Fibroblast of lung (primary cell): ENCODE measurements around the gene ATP9B. TPM values are rescaled to one million over a fixed set of nuclear protein-coding genes. Genes with fewer than 3 reads are reported as not detected.

Source experiments
- DNase-seq, 2 donors: peaks; one replicate each; pipeline versions ENCODE4 v3.0.0 to v3.0.0-alpha.2; 2010; ENCODE audit warnings: low read depth in 2 of 2
- H2AFZ ChIP-seq: 2 replicates; pipeline ENCODE4 v1.5.1; 2012; ENCODE audit warnings: low read length, control low read depth, inconsistent platforms
- H3K27ac ChIP-seq: 2 replicates; pipeline ENCODE4 v1.5.1; 2011; ENCODE audit warnings: low read length, control low read depth; ENCODE audit not compliant: insufficient read depth
- H3K27me3 ChIP-seq: 2 replicates; pipeline ENCODE4 v1.5.1; 2011; ENCODE audit warnings: mild to moderate bottlenecking, low read length; ENCODE audit not compliant: control insufficient read depth, insufficient read depth
- H3K36me3 ChIP-seq: 2 replicates; pipeline ENCODE4 v1.5.1; 2011; ENCODE audit warnings: low read length; ENCODE audit not compliant: control insufficient read depth, insufficient read depth
- H3K4me1 ChIP-seq: 2 replicates; pipeline ENCODE4 v1.5.1; 2011; ENCODE audit warnings: low read length; ENCODE audit not compliant: control insufficient read depth, insufficient read depth; ENCODE audit errors: extremely low read depth
- H3K4me2 ChIP-seq: 2 replicates; pipeline ENCODE4 v1.5.1; 2011; ENCODE audit warnings: low read length, control low read depth; ENCODE audit not compliant: insufficient read depth; ENCODE audit errors: extremely low read depth
- H3K4me3 ChIP-seq, 4 experiments: fragments of 200-600 bp in 1 of 4; sonication (generic) in 1 of 4; replicated peaks in 1 of 4; 2 replicates each; pipeline ENCODE4 v1.5.1; 2011 to 2016; ENCODE audit warnings: low read length in 4 of 4, low read depth in 3 of 4, mild to moderate bottlenecking in 3 of 4, control low read depth in 2 of 4, inconsistent platforms in 1 of 4, mixed read lengths in 1 of 4; ENCODE audit not compliant: insufficient read depth in 1 of 4; ENCODE audit errors: control extremely low read depth in 1 of 4
- H3K79me2 ChIP-seq: 2 replicates; pipeline ENCODE4 v1.5.1; 2012; ENCODE audit warnings: mild to moderate bottlenecking, low read length, inconsistent platforms; ENCODE audit not compliant: control insufficient read depth, insufficient read depth
- H3K9ac ChIP-seq: 2 replicates; pipeline ENCODE4 v1.5.1; 2011; ENCODE audit warnings: mild to moderate bottlenecking, low read length, control low read depth; ENCODE audit not compliant: insufficient read depth
- H3K9me3 ChIP-seq: 2 replicates; pipeline ENCODE4 v1.5.1; 2012; ENCODE audit warnings: low read depth, low read length; ENCODE audit not compliant: control insufficient read depth, insufficient read depth
- H4K20me1 ChIP-seq: 2 replicates; pipeline ENCODE4 v1.5.1; 2011; ENCODE audit warnings: low read length; ENCODE audit not compliant: control insufficient read depth, insufficient read depth; ENCODE audit errors: extremely low read depth
- EZH2 ChIP-seq: IDR thresholded peaks from 2 replicates; pipeline ENCODE4 v1.5.1; 2012; ENCODE audit warnings: low read length, control low read depth, mild to moderate bottlenecking; ENCODE audit errors: missing control alignments
- polyA plus RNA-seq, 2 donors: library from polyadenylated mRNA; depleted of rRNA in 1 of 2; stranded (reverse) in 1 of 2; unstranded in 1 of 2; fragments of >200 nt; gene quantifications; 2 replicates each; pipeline ENCODE4 v1.2.1, GENCODE V29; 2011 to 2012; ENCODE audit warnings: missing spikeins in 1 of 2
- total RNA-seq: library from RNA; depleted of rRNA; stranded (reverse); fragments of >200 nt; gene quantifications from 2 replicates; pipeline ENCODE4 v1.2.1, GENCODE V29; 2014
- TF ChIP-seq, protein P1 (sequence below), 2 donors: IDR thresholded peaks in 1 of 2; conservative IDR thresholded peaks in 1 of 2; 1 replicate in 1 of 2; 2 replicates in 1 of 2; pipeline ENCODE4 v1.5.1; 2011 to 2012; ENCODE audit warnings: low read length in 2 of 2, control low read depth in 1 of 2, inconsistent platforms in 1 of 2, low read depth in 1 of 2, mild to moderate bottlenecking in 1 of 2

The ATP9B gene
- total and polyA plus RNA-seq, 2 donors (not counting 1 experiment from before 2014, with no cell fraction given) = 11.2 to 27.7 TPM

- H3K27me3 ChIP-seq = no peaks in the 10 kb centered on the region
- H3K4me3 ChIP-seq = peak overlapping the region in 1 of 4 experiments; percentile 37
- DNase-seq = peak; percentile 31 to 59
Measured at GRCh38 chr18:79396431-79397246, 327.4 kb downstream of the ATP9B start.

DNA sequence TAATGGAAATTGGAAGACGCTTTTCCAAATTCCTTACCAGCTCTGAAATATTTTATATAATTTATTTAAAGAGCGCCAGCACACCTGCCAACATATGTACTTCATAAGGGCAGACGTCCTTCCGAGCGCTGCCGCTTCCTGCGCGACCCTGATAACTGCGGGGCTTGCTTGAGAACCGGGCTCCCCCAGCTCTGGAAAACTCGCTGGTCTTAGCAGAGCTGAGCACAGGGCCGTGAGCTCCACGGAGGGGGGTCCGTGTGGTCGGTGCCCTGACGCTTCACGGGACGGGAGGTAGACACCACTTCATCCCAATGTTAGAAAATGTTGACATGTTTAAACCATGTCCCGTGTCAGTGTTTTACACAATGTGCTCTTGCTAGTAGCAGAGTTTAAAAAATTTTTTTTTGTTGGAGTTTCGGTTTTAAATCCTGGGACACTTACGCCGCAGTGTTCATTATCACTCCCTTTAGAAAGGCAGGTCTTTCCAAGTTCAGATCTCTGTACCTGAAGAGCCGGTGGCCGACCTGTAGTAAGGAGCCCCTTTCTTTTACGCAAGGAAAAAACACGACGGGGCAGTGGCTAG is 328.1 kb downstream of the ATP9B start:
- Histone ChIP-seq H3K27me3 (no peaks in the 10 kb centered on the region), H3K9ac (no peak overlapping the region), H3K9me3 (no peaks in the 10 kb centered on the region), H3K4me2 (no peak overlapping the region), H3K27ac (no peak overlapping the region), H4K20me1 (no peaks in the 10 kb centered on the region), H3K4me1 (peaks cover 3% of the 10 kb centered on the region), H2AFZ (no peak overlapping the region), H3K4me3 (no peak overlapping the region), H3K36me3 (no peaks in the 10 kb centered on the region), H3K79me2 (no peaks in the 10 kb centered on the region)
- DNase-seq = no peak
- no peak for TF ChIP-seq EZH2
- TF ChIP-seq, protein P1, sequence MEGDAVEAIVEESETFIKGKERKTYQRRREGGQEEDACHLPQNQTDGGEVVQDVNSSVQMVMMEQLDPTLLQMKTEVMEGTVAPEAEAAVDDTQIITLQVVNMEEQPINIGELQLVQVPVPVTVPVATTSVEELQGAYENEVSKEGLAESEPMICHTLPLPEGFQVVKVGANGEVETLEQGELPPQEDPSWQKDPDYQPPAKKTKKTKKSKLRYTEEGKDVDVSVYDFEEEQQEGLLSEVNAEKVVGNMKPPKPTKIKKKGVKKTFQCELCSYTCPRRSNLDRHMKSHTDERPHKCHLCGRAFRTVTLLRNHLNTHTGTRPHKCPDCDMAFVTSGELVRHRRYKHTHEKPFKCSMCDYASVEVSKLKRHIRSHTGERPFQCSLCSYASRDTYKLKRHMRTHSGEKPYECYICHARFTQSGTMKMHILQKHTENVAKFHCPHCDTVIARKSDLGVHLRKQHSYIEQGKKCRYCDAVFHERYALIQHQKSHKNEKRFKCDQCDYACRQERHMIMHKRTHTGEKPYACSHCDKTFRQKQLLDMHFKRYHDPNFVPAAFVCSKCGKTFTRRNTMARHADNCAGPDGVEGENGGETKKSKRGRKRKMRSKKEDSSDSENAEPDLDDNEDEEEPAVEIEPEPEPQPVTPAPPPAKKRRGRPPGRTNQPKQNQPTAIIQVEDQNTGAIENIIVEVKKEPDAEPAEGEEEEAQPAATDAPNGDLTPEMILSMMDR (conservative IDR thresholded peaks at IDR 0.05 in 1 of 2, IDR thresholded peaks at IDR 0.05 in 1 of 2; ENCODE audit: low read depth in 1 of 2, low read length in 2 of 2) = no peak

More at GRCh38 chr18:79396431-79397246, 327.4 kb downstream of the ATP9B start:
- TF ChIP-seq, protein P1 (conservative IDR thresholded peaks at IDR 0.05 in 1 of 2, IDR thresholded peaks at IDR 0.05 in 1 of 2; ENCODE audit: low read depth in 1 of 2, low read length in 2 of 2) = no peak
- no peak for TF ChIP-seq EZH2
- H3K9ac ChIP-seq = no peak overlapping the region
- H2AFZ ChIP-seq = no peak overlapping the region
- no peaks in the 10 kb centered on the region for H4K20me1 ChIP-seq
- H3K27ac ChIP-seq = no peak overlapping the region
- no peaks in the 10 kb centered on the region for H3K9me3 ChIP-seq
- peaks cover 3% of the 10 kb centered on the region for H3K4me1 ChIP-seq
- peak overlapping the region; percentile 48 for H3K4me2 ChIP-seq
- H3K79me2 ChIP-seq = no peaks in the 10 kb centered on the region
- no peaks in the 10 kb centered on the region for H3K36me3 ChIP-seq
